Fibroblast of peridontal ligament (primary cell): ENCODE results near the gene ARGLU1.
"Not testable (repeated sequence)": the region's sequence is repeated elsewhere in the genome, so short reads cannot be mapped to it uniquely, and the experiment has no call there.

Experiments
- DNase-seq: peaks from one replicate; pipeline ENCODE4 v3.0.0-alpha.2; 2010; ENCODE audit errors: extremely low read depth

ARGLU1 gene, protein sequence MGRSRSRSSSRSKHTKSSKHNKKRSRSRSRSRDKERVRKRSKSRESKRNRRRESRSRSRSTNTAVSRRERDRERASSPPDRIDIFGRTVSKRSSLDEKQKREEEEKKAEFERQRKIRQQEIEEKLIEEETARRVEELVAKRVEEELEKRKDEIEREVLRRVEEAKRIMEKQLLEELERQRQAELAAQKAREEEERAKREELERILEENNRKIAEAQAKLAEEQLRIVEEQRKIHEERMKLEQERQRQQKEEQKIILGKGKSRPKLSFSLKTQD

DNA sequence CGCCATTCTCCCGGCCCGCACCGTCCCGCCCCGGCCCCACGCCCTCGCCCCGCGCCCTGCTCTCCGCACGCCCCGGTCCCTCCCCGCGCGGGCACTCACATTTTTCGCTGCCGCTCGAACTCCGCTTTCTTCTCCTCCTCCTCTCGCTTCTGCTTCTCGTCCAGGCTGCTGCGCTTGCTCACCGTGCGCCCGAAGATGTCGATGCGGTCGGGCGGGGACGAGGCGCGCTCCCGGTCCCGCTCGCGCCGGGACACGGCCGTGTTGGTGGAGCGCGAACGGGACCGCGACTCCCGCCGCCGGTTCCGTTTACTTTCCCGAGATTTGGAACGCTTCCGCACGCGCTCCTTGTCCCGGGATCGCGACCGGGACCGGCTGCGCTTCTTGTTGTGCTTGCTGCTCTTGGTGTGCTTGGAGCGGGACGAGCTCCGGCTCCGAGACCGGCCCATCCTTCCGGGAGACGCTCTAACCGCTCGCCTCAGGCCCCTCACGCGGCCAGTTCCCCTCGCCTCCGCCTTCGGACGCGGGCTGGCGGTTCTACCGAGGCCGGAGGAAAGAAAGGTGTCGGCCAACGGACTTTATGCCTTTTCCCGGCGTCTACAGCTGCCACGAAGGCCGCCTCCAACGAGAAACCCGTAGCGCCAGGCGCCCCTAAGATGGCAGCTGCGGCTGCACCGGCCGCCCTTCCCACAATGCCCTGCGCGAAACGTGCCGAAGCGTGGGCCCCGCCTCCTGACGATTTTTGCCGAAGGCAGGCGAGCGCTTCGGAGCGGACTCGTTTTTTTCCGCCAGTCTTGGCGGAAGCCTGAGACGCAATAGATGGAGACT, at the start of gene ARGLU1:
ARGLU1 (minus strand) TSS at position 664 of the 825 bp plus-strand sequence; CDS start at position 446, 218 bp downstream.
- peak; percentile 90 for DNase-seq

DNA sequence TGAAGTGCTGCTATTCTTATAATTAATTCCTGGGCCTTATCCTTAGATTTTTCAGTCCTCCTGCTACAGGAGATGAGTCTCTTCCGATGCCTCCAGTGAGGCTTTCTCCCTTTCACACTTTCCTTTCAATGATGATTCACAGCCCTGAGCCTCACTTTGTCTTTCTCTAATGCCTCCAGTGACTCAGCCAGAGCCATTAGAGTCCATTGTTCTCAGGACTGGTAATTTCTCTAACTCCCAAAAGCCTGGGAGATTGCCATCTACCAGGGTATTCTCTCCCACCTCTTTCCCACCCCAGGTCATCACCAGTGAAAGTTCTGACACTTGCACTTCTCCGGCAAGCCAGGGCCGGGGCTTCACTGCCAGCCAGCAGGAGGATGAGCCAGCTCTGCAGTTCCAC, 49.6 kb upstream of the ARGLU1 start:
- DNase-seq: no peak

DNA sequence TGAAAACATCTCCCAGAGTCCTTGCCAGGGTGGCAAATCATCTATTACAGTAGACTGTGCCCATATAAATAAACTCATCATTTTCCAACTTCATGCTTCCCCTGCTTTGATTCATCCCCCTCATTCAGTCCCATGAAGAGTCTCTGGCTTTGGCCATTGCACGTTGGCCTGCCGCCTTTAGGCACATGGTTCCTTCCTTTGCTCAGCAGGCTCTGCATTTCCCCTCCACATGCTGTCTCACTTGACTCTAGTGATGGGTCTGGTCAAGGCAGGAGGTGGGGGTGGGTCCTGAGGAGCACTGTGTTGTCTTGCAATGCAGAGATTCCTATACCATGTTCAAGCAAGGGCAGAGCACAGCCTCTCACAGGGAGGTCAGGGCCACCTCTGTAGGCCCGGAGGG, 48.8 kb upstream of the ARGLU1 start:
- DNase-seq: no peak

DNA sequence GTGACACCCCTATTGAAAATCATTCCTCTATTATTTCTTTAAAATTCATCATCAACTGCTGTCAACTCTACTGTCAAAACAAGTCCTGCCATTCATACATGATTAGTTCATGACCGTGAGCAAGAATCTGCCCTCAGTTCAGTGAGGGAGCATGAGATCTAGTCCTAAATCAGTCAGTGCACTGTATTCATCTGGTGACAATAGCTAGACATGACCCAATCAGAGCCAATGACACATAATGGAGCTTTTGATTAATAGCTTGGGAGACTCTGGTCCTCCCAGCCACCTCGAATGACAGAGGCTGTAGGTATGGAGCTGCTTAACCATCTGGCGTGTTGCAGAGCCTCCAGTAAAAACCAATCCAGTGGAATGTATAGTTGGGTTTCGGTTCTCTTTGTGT, 46.9 kb upstream of the ARGLU1 start:
- DNase-seq: no peak

DNA sequence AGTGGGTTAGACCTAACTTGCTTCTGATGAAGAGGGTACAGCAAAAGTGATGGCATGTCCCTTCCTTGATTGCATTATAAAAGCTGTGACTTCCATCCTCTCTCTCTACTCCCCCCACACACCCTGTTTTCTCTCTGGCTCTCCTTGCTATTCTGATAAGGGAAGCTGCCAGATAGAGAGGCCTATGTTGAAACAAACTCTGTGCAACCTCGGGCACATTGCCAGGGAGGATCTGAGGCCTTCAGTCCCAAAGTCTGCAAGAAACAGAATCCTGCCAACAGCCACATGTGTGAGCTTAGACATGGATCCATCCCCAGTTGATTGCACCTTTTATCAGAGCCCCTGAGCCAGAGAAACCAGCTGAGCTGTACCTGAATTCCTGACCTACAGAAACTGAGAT, 44.8 kb upstream of the ARGLU1 start:
- DNase-seq: peak; percentile 72

DNA sequence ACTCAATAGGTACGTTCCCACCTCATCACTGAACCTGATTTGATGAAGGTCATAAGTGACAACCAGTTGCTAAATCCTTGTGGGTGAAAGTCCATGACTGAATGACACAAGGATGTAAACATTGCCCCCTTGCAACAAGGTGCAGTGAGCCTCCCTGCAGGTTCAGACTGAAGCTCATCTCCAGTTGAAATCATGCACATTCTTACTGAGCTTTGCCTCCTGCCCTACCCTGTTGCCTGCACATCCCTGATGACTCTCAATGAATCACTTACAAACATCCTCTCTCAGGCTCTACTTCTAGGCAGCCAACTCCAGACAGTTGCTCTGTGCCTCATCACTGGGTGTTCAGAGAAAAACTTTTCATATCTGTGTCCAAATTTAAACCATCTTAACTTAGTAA, 42.5 kb upstream of the ARGLU1 start:
- DNase-seq: peak; percentile 45

DNA sequence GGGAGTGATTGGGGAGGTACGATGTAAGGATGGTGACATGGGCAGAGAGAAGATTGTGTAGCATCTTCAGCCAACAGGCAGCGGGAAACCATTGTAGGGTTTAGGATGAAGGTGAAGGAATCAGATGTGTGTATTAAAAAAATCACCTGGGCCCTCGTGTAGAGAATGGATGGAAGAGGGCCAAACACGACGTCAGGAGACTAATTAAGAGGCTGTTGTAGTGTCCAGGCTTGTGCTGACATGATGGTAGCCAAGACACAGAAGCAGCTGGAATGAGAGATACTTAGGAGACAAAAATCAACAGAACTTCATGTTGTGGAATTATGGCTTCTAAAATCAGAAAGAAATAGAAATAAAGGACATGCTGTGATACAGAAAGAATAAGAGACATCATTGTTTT, 41.2 kb upstream of the ARGLU1 start:
- no peak for DNase-seq

DNA sequence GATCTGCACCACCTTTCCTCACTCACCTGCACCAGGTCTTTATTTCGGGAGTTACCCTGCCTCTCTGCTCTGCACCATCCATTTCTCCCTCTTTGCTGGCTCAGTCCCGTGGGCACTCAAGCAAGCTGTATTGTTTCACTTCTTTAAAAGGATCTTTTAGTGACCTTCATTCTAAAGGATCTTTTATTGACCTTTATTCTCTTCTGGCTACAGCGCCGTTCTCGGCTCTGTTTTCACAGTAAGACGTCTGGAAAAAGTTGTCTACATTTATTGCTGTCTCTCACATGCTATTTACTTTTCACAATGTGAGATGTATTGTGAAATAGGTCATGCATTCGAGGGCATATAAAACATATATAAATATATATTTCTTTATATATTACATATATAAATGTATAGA, 35.6 kb upstream of the ARGLU1 start:
- no peak for DNase-seq

DNA sequence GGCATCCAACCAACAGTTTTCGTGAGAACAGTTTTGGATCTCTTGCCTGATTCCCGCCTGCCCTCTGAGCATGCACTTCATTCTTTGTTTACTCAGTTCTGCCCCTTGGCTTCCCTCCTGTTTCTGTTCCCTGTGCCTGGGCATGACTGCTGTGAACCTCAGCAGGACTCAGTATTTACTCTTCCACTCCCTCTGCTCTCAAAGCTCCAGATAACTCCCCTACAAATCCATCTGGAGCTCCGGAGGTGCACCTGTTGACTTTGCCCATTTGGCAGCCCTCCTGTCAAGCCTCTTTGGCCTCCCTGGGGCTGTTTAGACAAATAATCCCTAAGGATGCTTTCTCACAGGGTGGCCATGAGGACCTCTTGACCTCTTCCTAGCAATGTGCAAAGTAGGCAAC, 34.2 kb upstream of the ARGLU1 start:
- DNase-seq: no peak

DNA sequence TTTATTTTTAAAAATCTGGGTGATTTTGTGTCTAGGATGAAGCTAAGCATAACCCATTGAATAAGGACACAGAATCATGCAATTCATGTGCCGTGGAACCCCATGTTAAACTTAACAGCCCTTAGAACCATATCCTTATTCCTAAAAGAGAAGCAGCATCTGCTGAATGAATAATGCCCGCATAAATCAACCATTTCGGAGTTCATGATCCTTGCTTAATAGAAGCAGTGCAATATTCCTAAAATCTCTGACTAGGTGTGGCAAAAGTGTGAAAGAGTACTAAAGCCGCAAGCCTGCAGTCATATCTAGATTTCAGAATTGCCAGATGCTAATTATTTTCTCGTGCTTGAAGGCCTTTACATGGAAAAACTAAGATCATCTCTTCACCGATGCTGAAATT, 33.6 kb upstream of the ARGLU1 start:
- DNase-seq: no peak

DNA sequence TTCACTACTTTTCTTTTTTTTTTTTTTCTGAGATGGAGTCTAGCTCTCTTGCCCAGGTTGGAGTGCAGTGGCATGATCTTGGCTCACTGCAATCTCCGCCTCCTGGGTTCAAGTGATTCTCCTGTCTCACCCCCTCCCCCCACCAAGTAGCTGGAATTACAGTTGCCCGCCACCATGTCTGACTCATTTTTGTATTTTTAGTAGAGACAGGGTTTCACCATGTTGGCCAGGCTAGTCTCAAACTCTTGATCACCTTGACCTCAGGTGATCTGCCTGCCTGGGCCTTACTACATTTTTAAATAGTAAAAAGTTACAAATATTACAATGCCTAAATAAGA, 32.8 kb upstream of the ARGLU1 start:
- DNase-seq: not testable (repeated sequence)

DNA sequence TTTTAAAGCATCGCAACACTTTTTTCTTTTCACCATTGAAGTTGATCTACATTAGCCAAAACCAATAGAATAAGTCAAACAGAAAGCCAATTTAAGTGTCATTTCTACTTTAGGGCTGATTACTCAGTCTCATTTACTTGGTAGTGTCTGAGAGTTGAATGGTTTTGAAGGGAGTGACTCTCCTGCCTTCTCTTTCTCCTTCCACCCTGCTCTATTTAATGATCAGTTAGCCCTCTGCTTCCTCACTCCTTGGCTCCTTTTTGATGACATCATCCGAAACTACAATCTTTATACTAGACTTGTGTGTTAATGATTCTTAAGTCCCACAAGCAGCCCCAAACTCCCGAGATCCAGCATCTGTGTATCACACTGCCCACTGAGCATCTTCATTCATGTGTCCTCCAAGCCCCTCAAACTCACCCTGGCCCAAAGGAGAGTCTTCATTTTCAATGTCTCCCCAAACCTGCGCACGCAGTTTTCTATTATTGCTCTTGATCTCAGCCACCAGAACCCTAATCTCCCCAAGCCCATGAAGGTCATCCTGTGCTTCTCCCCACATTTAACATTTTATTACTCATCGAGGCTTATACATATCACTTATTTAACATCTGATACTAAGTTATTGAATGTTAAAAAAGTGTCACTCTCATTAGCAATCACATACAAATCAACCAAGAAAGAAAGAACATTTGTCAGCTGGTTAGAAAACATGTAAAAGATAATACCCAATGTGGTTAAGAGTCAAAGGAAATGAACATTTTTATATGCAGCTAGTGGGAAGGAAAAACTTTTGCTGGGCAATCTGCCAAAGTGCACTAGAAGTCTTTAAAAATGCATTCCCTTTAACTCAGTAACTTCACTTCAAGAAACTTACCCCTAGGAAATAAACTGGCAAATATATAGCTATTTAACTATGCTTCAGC, 32.2 kb upstream of the ARGLU1 start:
- DNase-seq: peak; percentile 88

DNA sequence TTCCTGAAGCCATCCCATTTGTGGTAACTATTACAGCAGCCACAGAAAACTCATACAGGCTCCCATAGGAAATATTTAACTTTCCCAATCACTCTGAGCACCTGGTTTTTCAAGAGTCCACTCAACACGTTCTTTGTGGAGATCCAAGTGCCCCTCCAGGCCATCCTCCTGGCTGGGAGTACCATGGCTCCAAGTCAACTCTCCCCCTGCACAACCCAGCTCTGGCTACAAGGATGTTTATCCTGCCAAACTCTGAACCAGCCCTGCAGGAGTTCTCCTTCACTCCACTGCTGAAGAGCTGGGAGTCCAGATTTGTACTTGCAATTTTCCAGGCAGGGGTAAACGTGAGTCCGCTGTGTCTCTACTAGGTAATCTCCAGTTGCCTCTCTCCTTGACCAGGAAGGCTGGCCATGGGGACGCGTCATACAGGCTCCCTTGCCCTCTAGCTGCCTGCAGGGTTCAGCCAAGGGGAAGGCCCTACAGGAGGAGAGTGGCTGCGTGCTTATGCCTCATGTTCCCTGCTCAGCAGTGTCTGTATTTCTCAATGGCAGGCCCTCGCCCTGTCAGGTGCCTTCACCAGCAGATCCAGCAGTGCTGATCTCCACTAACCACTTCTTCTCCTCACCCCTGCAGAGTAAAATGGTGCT, 29.9 kb upstream of the ARGLU1 start:
- no peak for DNase-seq

DNA sequence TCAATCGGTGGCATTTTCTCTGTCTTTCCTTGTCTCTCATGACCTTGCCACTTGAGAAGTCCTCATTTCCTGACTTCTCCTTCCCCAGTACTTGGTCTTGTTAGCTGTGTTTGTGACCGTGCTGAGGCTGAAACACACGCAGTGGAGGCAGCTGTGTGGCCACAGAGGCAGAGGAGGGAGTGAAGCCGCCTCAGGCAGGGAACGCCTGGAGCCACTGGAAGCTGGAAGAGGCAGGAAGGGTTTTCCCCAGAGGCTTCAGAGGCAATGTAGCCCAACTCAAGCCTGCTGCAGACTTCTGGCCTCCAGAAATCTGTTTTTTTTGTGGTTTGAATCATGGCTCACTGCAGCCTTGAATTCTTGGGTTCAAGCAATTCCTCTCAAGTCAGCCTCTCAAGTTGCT, 29.2 kb upstream of the ARGLU1 start:
- DNase-seq: peak; percentile 55

DNA sequence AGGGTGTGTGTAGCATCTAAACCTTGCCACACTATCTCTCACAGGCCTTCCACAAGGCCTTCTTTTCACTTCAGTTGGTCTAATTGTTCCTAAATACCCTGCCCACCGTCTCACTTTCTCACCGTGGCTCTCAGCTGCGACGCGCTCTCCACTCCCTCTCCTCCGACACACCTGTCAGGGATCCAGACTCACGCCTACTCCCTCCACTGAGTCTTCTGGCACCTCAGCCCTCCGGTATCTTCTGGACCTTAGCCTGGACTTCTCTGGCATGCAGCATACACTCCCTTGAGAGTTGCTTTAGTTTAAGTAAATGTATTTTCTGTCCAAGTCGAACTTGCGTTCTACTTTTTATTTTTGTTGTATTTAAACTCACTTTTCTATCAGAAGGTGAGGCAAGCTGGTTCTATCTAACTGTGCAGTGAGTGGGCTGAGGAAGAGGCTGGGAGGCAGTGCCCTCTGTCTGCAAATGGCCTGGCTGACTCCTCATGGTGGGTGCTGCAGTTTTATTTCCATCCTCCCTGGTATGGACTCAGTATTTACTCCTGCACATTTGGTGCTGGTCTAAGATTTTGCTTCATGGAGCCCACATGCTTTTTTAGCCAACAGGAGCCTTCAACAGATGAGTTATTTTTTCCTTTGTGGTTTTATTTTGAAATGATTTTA, 28.5 kb upstream of the ARGLU1 start:
- no peak for DNase-seq

DNA sequence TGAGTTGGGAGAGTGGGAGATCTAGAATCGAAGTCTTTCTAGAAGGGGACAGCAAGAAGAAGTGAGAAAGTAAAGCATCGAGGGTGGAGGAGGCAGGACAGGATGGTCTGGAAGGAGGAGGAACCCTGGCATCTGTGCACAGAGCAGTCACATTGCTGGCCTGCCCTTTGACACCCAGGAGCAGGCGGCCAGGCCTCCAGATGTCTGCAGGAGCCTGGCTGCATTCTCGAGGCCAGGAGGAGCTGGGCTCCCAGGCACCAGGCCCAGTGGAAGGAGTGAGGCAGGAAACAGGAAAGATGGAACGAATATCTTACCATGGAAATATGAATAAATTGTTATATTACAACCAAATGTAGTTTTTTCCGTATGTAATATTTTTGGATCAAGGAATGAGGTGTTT, 27.7 kb upstream of the ARGLU1 start:
- no peak for DNase-seq

DNA sequence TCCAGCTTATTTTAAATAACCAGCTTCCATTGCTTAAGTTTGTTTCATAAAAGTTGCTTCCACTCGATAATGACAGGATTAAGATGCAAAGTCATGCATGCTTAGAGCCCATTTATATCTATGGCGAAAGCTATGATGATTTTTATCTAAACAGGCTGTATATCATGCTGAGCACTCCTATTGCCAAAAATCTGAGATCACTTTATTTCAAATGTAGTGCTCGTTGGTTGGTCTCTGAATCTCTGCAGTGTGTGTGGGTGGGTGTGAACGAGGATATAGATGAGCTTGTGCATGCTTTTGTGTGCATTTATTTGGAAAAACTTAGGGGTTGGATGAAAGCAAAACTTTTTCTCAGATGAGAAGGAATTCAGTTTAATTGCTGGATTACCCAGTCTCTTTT, 27.0 kb upstream of the ARGLU1 start:
- DNase-seq: no peak

DNA sequence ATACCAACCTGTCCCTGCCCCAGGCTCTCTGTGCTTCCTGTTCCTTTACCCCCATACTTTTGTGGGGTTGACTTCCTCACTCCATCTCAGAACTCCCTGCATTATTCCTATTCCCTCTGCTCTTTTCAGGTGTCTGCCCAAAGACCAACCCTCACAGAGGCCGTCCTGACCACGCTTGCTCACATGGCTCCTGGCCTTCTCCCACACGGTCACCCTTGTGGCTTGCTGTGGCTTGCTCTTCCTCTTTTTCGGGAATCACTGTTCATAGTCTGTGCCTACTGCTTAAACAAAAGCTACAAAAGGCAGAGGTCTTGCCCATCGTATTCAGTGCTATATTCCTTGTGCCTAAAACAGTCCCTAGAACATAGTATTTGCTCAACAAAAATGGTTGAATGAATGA, 25.2 kb upstream of the ARGLU1 start:
- no peak for DNase-seq

DNA sequence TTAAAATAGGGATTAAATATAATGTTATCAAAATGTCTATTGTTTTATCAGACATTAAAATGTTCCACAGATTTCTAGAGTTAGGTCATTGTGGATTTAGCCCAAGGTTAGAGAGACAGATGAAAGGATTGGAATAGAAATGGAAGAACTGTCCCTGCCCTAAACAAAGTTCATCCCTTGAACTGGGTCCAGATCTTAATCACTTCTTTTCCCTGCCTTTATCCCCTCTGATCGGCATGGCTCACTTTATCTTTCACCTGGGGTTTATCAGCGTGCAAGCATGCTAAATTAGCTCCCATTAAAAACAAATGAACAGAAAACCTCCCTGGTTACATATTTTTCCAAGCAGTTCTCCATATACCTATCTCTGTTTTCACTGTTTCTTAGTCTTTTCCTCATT, 23.4 kb upstream of the ARGLU1 start:
- no peak for DNase-seq

DNA sequence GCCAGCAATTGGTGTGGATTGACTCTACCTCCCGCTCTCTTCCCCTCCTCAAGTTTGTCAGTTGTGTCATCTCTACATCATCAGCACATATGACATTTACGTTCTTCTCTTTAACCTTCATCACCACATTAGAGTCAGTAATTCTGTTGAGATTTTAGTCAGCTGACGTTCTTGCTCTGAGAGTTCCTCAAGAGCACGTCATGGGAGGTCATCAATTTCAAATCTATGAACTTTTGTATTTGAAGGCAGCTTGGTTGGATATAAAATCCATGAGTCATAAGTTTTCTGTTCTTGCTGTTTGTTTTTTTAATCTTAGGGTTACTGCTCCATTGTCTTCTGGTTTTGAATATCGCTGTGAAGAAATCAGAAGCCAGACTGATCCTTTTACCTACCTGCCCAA, 21.8 kb upstream of the ARGLU1 start:
- peak; percentile 26 for DNase-seq

DNA sequence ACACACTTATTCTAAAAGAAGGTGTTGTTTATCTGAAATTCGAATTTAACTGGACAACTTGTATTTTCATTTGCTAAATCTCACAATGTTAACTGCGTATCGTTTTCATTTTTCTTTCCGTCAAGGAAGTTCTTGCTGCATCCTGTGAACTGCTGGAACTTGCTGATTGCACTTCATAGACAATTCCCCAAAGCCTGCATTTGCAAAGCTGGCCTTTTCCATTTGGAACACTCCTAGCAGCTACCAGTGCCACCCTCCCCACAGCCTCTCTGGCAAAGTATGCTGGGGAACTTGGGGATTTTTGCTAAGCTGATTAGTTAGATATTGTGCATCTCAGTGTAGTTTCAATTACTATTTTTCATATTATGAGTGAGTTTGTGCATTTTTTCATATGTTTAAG, 20.4 kb upstream of the ARGLU1 start:
- no peak for DNase-seq
